AG04449 (cell line): Measurements from ENCODE around the gene GAN.

Experiments
- CTCF ChIA-PET: fragments of 350-600 bp; formaldehyde crosslinking; extraction: SDS; loops from one replicate; lab custom pipeline; 2021; ENCODE audit warnings: antibody characterized with exemption; lab: Yijun Ruan, JAX
- POLR2A ChIA-PET: fragments of 400-600, 350-600 bp; formaldehyde crosslinking; extraction: SDS; loops from one replicate; lab custom pipeline; 2020; ENCODE audit warnings: antibody characterized with exemption, inconsistent platforms; lab: Yijun Ruan, JAX
- DNase-seq: peaks from one replicate; pipeline ENCODE4 v3.0.0-alpha.2; 2010; ENCODE audit warnings: low read depth, low spot score
- H3K4me3 ChIP-seq: 2 replicates; pipeline ENCODE4 v1.5.1; 2011; ENCODE audit warnings: low read depth, mild to moderate bottlenecking, control low read depth, low read length
- CTCF ChIP-seq: IDR thresholded peaks from one replicate; pipeline ENCODE4 v1.5.1; 2011; ENCODE audit warnings: mild to moderate bottlenecking, moderate library complexity, low read length, control low read depth, inconsistent platforms; ENCODE audit not compliant: insufficient read depth; ENCODE audit errors: missing control alignments

GAN gene

GRCh38 chr16:81366316-81366932 is 51.7 kb downstream of the GAN start:
- H3K4me3 ChIP-seq = no peak overlapping the region
- CTCF ChIA-PET = interaction anchor here (0.7 to 10.1 kb wide), 21 partner anchors 9 to 508 kb away, joined by 3 to 117 read pairs (median 5); no protein-coding TSS in a partner anchor
- no peak for DNase-seq
- TF ChIP-seq CTCF = peak; percentile 33
- POLR2A ChIA-PET = no interaction called here

- ChIA-PET CTCF (interaction anchor here (0.9 to 10.1 kb wide), 14 partner anchors 8 to 371 kb away, joined by 3 to 117 read pairs (median 4); no protein-coding TSS in a partner anchor), POLR2A (no interaction called here)
- no peak for DNase-seq
- H3K4me3 ChIP-seq = no peak overlapping the region
- TF ChIP-seq CTCF = no peak
Measured at GRCh38 chr16:81367821-81368220, 53.1 kb downstream of the GAN start.

GRCh38 chr16:81369888-81370504 is 55.2 kb downstream of the GAN start:
- ChIA-PET POLR2A (interaction anchor here (1.4 kb wide), 1 partner anchor 55 kb away, joined by 4 read pairs; the partner anchor contains the start of gene GAN), CTCF (interaction anchor here (0.9 to 10.1 kb wide), 6 partner anchors 30 to 369 kb away, joined by 3 to 117 read pairs (median 6); no protein-coding TSS in a partner anchor)
- H3K4me3 ChIP-seq = no peak overlapping the region
- DNase-seq = no peak
- TF ChIP-seq CTCF = no peak

- no peak for DNase-seq
- CTCF ChIA-PET = interaction anchor here (1.2 to 10.1 kb wide), 4 partner anchors 33 to 368 kb away, joined by 3 to 117 read pairs (median 26); no protein-coding TSS in a partner anchor
- TF ChIP-seq CTCF = no peak
- H3K4me3 ChIP-seq = no peak overlapping the region
- POLR2A ChIA-PET = no interaction called here
Measured at GRCh38 chr16:81371106-81371505, 56.3 kb downstream of the GAN start.

GRCh38 chr16:81374550-81374949 is 59.8 kb downstream of the GAN start:
- POLR2A ChIA-PET = no interaction called here
- DNase-seq = no peak
- CTCF ChIA-PET = interaction anchor here (0.7 kb wide), 1 partner anchor 12 kb away, joined by 4 read pairs; no protein-coding TSS in a partner anchor
- no peak for TF ChIP-seq CTCF
- no peak overlapping the region for H3K4me3 ChIP-seq

GRCh38 chr16:81376880-81377279 is 62.1 kb downstream of the GAN start:
- H3K4me3 ChIP-seq = no peak overlapping the region
- no peak for DNase-seq
- ChIA-PET POLR2A (no interaction called here), CTCF (interaction anchor here (0.8 to 1.4 kb wide), 4 partner anchors 9 to 359 kb away, joined by 3 to 5 read pairs (median 4); no protein-coding TSS in a partner anchor)
- TF ChIP-seq CTCF = no peak
